ENCODE data around the gene CLDN7.

DNA sequence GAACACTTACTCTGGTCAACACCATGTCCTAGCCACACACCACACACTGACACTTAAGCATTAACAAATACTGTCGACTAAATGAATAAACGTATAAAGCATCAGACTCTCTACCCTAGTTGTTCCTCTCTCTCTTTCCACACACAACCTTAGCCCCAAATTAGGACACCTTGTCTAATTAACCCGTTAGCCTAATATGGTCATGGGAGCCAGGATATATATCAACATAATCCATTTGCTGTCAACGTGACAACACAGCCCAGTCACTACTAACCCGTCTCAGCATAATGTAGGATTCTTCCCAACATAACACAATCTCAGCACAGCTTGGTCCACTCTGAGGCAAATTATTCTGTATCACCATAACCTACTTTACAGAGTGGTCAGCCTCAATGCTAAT, 30.2 kb downstream of the CLDN7 start:
- TF ChIP-seq, protein P1, sequence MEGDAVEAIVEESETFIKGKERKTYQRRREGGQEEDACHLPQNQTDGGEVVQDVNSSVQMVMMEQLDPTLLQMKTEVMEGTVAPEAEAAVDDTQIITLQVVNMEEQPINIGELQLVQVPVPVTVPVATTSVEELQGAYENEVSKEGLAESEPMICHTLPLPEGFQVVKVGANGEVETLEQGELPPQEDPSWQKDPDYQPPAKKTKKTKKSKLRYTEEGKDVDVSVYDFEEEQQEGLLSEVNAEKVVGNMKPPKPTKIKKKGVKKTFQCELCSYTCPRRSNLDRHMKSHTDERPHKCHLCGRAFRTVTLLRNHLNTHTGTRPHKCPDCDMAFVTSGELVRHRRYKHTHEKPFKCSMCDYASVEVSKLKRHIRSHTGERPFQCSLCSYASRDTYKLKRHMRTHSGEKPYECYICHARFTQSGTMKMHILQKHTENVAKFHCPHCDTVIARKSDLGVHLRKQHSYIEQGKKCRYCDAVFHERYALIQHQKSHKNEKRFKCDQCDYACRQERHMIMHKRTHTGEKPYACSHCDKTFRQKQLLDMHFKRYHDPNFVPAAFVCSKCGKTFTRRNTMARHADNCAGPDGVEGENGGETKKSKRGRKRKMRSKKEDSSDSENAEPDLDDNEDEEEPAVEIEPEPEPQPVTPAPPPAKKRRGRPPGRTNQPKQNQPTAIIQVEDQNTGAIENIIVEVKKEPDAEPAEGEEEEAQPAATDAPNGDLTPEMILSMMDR (IDR thresholded peaks at IDR 0.05; ENCODE audit: poor library complexity) = no peak
- TF ChIP-seq EZH2phosphoT487 (IDR thresholded peaks at IDR 0.05; ENCODE audit: low read depth, severe bottlenecking, unreplicated experiment) = no peak
